Osteocyte (in vitro differentiated cells): ENCODE measurements around the gene CFP. TPM values are rescaled to one million over a fixed set of nuclear protein-coding genes. Genes with fewer than 3 reads are reported as not detected.
A peak's percentile ranks its signal among the peaks of the same experiment; 100 is the strongest.

ENCODE experiments used
- DNase-seq: peaks from one replicate; pipeline ENCODE4 v3.0.0; 2021; ENCODE audit warnings: mixed read lengths; ENCODE audit not compliant: unreplicated experiment; ENCODE audit errors: extremely low spot score
- H3K27ac Mint-ChIP-seq: one replicate; pipeline ENCODE4 v1.8.0; 2021; ENCODE audit warnings: mild to moderate bottlenecking, mixed read lengths; ENCODE audit not compliant: unreplicated experiment
- H3K27me3 Mint-ChIP-seq: one replicate; pipeline ENCODE4 v1.8.0; 2021; ENCODE audit warnings: mixed read lengths; ENCODE audit not compliant: unreplicated experiment
- H3K36me3 Mint-ChIP-seq: one replicate; pipeline ENCODE4 v1.8.0; 2021; ENCODE audit warnings: mixed read lengths; ENCODE audit not compliant: unreplicated experiment
- H3K4me1 Mint-ChIP-seq: one replicate; pipeline ENCODE4 v1.8.0; 2021; ENCODE audit warnings: mixed read lengths; ENCODE audit not compliant: unreplicated experiment
- H3K4me3 Mint-ChIP-seq: one replicate; pipeline ENCODE4 v1.8.0; 2021; ENCODE audit warnings: mild to moderate bottlenecking, moderate library complexity, mixed read lengths; ENCODE audit not compliant: unreplicated experiment
- H3K9me3 Mint-ChIP-seq: one replicate; pipeline ENCODE4 v1.8.0; 2021; ENCODE audit warnings: mixed read lengths; ENCODE audit not compliant: unreplicated experiment
- CTCF ChIP-seq: fragments of 200-600 bp; sonication (generic); IDR thresholded peaks from 2 replicates; pipeline ENCODE4 v1.5.0; 2021; ENCODE audit warnings: antibody characterized with exemption, mild to moderate bottlenecking, moderate library complexity
- total RNA-seq: library from RNA; stranded (reverse); gene quantifications from 2 replicates; pipeline ENCODE4 v1.2.1, GENCODE V29; 2021

CFP gene
- total RNA-seq, 1 donor from 2014 or later: 0.97 TPM

GRCh38 chrX:47620303-47620685 is 9.4 kb downstream of the CFP start:
- Mint-ChIP-seq H3K9me3 (peaks cover 4% of the 10 kb centered on the region), H3K4me3 (no peak overlapping the region)
- TF ChIP-seq CTCF: no peak

DNA sequence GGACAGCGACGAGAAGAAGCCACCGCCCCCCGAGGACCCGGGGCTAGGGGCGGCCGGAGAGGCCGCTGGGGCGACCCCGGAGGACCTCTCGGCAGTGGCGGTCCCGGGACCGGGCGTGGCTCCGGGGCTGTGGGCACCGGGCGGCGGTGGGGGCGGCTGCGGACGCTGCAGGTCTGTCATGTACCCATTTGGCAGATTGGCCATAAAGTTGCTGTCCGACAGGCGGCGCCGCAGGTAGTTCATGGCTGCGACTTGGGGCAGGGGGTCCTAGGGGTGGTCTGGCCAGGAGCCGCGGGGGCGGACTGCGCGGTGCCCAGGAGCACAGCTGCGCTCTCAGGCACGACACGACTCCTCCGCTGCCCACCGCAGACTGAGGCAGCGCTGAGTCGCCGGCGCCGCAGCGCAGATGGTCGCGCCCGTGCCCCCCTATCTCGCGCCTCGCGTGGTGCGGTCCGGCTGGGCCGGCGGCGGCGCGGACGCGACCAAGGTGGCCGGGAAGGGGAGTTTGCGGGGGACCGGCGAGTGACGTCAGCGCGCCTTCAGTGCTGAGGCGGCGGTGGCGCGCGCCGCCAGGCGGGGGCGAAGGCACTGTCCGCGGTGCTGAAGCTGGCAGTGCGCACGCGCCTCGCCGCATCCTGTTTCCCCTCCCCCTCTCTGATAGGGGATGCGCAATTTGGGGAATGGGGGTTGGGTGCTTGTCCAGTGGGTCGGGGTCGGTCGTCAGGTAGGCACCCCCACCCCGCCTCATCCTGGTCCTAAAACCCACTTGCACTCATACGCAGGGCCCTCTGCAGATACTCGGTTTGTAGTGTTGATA is 10.0 kb downstream of the CFP start, which contains the start of gene SYN1:
SYN1 (minus strand) TSS at position 372 of the 817 bp plus-strand sequence; CDS start at position 243, 129 bp downstream.
- H3K9me3 Mint-ChIP-seq: no peaks in the 10 kb centered on the region
- H3K4me1 Mint-ChIP-seq: peaks cover 3% of the 10 kb centered on the region
- no peaks in the 10 kb centered on the region for H3K36me3 Mint-ChIP-seq
- peaks cover 20% of the 10 kb centered on the region for H3K27me3 Mint-ChIP-seq
- H3K27ac Mint-ChIP-seq: no peak within 1 kb of the TSS
- peak; percentile 26 for TF ChIP-seq CTCF
- DNase-seq: peak; percentile 93
- peak within 1 kb of the TSS; percentile 63 for H3K4me3 Mint-ChIP-seq

More at GRCh38 chrX:47620303-47620685, 9.4 kb downstream of the CFP start:
- H3K36me3 Mint-ChIP-seq: no peaks in the 10 kb centered on the region
- peaks cover 3% of the 10 kb centered on the region for H3K4me1 Mint-ChIP-seq
- DNase-seq: no peak
- H3K27ac Mint-ChIP-seq: no peak overlapping the region
- H3K27me3 Mint-ChIP-seq: peaks cover 20% of the 10 kb centered on the region

DNA sequence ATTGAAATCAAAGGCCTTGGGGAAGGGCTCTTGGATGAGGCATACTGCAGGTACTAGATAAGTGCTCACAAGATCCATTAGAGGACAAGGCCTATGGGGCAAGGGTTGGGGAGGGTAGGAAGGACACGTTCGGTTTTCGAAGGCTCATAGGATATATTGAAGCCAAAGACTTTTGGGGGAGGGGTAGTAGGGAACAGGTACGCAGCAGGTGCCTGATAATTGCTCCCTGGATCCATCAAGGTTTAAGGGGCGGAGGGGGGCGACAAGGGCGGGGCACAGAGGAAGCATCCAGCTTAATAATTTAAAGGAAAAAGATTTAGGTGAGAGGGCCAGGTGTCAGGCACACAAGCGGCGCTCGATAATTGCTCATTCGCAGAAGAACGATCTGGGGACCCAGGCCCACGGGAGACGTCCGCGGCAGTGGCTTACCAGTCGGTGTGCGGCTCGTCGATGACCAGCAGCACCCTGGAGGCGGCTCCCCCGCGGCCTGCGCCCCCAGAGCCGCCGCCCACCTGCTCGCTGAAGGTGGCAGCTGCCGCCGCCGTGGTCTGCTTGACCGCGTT is 10.7 kb downstream of the CFP start:
- Mint-ChIP-seq H3K4me3 (peak overlapping the region; percentile 63), H3K27ac (no peak overlapping the region), H3K27me3 (peaks cover 20% of the 10 kb centered on the region), H3K36me3 (no peaks in the 10 kb centered on the region), H3K9me3 (no peaks in the 10 kb centered on the region), H3K4me1 (peaks cover 2% of the 10 kb centered on the region)
- no peak for TF ChIP-seq CTCF
- no peak for DNase-seq

- no peak for DNase-seq
- H3K36me3 Mint-ChIP-seq: no peaks in the 10 kb centered on the region
- peaks cover 20% of the 10 kb centered on the region for H3K27me3 Mint-ChIP-seq
- no peak for TF ChIP-seq CTCF
- H3K27ac Mint-ChIP-seq: no peak overlapping the region
- no peaks in the 10 kb centered on the region for H3K9me3 Mint-ChIP-seq
- H3K4me3 Mint-ChIP-seq: no peak overlapping the region
- no peaks in the 10 kb centered on the region for H3K4me1 Mint-ChIP-seq
These were observed 15.1 kb downstream of the CFP start for GRCh38 chrX:47614618-47615017.

- no peak for DNase-seq
- H3K27me3 Mint-ChIP-seq: peaks cover 13% of the 10 kb centered on the region
- H3K4me3 Mint-ChIP-seq: no peak overlapping the region
- no peaks in the 10 kb centered on the region for H3K9me3 Mint-ChIP-seq
- H3K36me3 Mint-ChIP-seq: no peaks in the 10 kb centered on the region
- H3K4me1 Mint-ChIP-seq: peaks cover 2% of the 10 kb centered on the region
- H3K27ac Mint-ChIP-seq: no peak overlapping the region
- TF ChIP-seq CTCF: no peak
These were observed 16.6 kb downstream of the CFP start for GRCh38 chrX:47613082-47613481.
